B cell (primary cell): Measurements from ENCODE around the gene HOXA9. TPM values are rescaled to one million over a fixed set of nuclear protein-coding genes. Genes with fewer than 3 reads are reported as not detected.
A peak's percentile ranks its signal among the peaks of the same experiment; 100 is the strongest.

Source experiments
- ATAC-seq: fragments of 200-7000 bp; cut with Tn5 transposase; one replicate; pipeline ENCODE4 v1.10.0; 2021; ENCODE audit warnings: low read depth, mild to moderate bottlenecking, moderate number of reproducible peaks, moderate library complexity
- CTCF ChIA-PET: fragments of 350-600 bp; sonication (Branson Sonifier 250); formaldehyde crosslinking; loops from one replicate; lab custom pipeline; 2021; ENCODE audit warnings: antibody characterized with exemption, inconsistent platforms; lab: Charles Lee
- POLR2A ChIA-PET: fragments of 350-600 bp; sonication (Branson Sonifier 250); formaldehyde crosslinking; loops from one replicate; lab custom pipeline; 2021; ENCODE audit warnings: antibody characterized with exemption; lab: Charles Lee
- DNase-seq: peaks from one replicate; pipeline ENCODE4 v3.0.0; 2013
- H2AFZ ChIP-seq: 2 replicates; pipeline ENCODE4 v1.6.1; 2012; ENCODE audit warnings: mild to moderate bottlenecking, low read depth, low read length; ENCODE audit not compliant: insufficient read depth, poor library complexity, severe bottlenecking
- H3K27ac ChIP-seq, 2 donors: 1 replicate in 1 of 2; 2 replicates in 1 of 2; pipeline ENCODE4 v1.5.1; 2012 to 2013; ENCODE audit warnings: low read length in 2 of 2, mild to moderate bottlenecking in 2 of 2, moderate library complexity in 1 of 2
- H3K27me3 ChIP-seq, 4 experiments: fragments of 200-600 bp in 1 of 4; sonication (generic) in 1 of 4; replicated peaks in 1 of 4; 1 replicate in 2 of 4; 2 replicates in 2 of 4; pipeline versions ENCODE4 v1.6.1 to v1.7.0; 2013 to 2016; ENCODE audit warnings: low read length in 3 of 4, mild to moderate bottlenecking in 2 of 4, mixed read lengths in 1 of 4, moderate library complexity in 1 of 4; ENCODE audit not compliant: insufficient read depth in 4 of 4, control insufficient read depth in 3 of 4; ENCODE audit errors: control extremely low read depth in 1 of 4
- H3K36me3 ChIP-seq, 2 experiments: replicated peaks in 1 of 2; 1 replicate in 1 of 2; 2 replicates in 1 of 2; pipeline versions ENCODE4 v1.6.1 to v1.7.1; 2013; ENCODE audit warnings: low read length in 1 of 2; ENCODE audit not compliant: insufficient read depth in 2 of 2, control insufficient read depth in 1 of 2; ENCODE audit errors: control extremely low read depth in 1 of 2, extremely low read depth in 1 of 2
- H3K4me1 ChIP-seq, 2 donors: fragments of 200-600 bp in 1 of 2; sonication (generic) in 1 of 2; 1 replicate in 1 of 2; 2 replicates in 1 of 2; pipeline versions ENCODE4 v1.5.1 to v1.6.1; 2013 to 2017; ENCODE audit warnings: low read length in 2 of 2; ENCODE audit not compliant: control insufficient read depth in 2 of 2, insufficient read depth in 2 of 2
- H3K4me2 ChIP-seq: replicated peaks from 2 replicates; pipeline ENCODE3; 2012; ENCODE audit warnings: mild to moderate bottlenecking, low read depth, low read length; ENCODE audit not compliant: poor library complexity, severe bottlenecking
- H3K4me3 ChIP-seq, 5 experiments: fragments of 200-600 bp in 1 of 5; sonication (generic) in 1 of 5; 1 replicate in 3 of 5; 2 replicates in 2 of 5; pipeline versions ENCODE4 v1.5.1 to v1.7.0; 2011 to 2016; ENCODE audit warnings: low read length in 4 of 5, mild to moderate bottlenecking in 4 of 5, low read depth in 2 of 5, control low read depth in 1 of 5, moderate library complexity in 1 of 5; ENCODE audit not compliant: insufficient read depth in 1 of 5; ENCODE audit errors: control extremely low read depth in 1 of 5, extremely low read depth in 1 of 5
- H3K79me2 ChIP-seq: fragments of 200-600 bp; sonication (generic); one replicate; pipeline ENCODE4 v1.6.0; 2016; ENCODE audit warnings: low read length; ENCODE audit not compliant: control insufficient read depth, insufficient read depth
- H3K9ac ChIP-seq: fragments of 200-600 bp; sonication (generic); 2 replicates; pipeline ENCODE4 v1.6.1; 2017; ENCODE audit warnings: mild to moderate bottlenecking, low read length, moderate library complexity
- H3K9me3 ChIP-seq, 3 donors: one replicate each; pipeline versions ENCODE4 v1.6.1 to v1.7.1; 2013; ENCODE audit warnings: low read length in 2 of 3; ENCODE audit not compliant: control insufficient read depth in 2 of 3, insufficient read depth in 1 of 3; ENCODE audit errors: control extremely low read depth in 1 of 3
- H4K20me1 ChIP-seq: 2 replicates; pipeline ENCODE4 v1.6.0; 2012; ENCODE audit warnings: mild to moderate bottlenecking, low read length; ENCODE audit not compliant: insufficient read depth, control insufficient read depth, poor library complexity, severe bottlenecking
- H3K27ac Mint-ChIP-seq: one replicate; pipeline ENCODE4 v1.8.0; 2021; ENCODE audit warnings: mixed read lengths
- H3K27me3 Mint-ChIP-seq: one replicate; pipeline ENCODE4 v1.8.0; 2021; ENCODE audit warnings: mixed read lengths
- H3K4me1 Mint-ChIP-seq: one replicate; pipeline ENCODE4 v1.8.0; 2021; ENCODE audit warnings: mixed read lengths
- H3K4me3 Mint-ChIP-seq: one replicate; pipeline ENCODE4 v1.8.0; 2021; ENCODE audit warnings: mixed read lengths
- H3K9me3 Mint-ChIP-seq: one replicate; pipeline ENCODE4 v1.8.0; 2022; ENCODE audit warnings: mixed read lengths; ENCODE audit not compliant: insufficient read depth
- EZH2 ChIP-seq: IDR thresholded peaks from 2 replicates; pipeline ENCODE4 v1.6.1; 2012; ENCODE audit warnings: borderline replicate concordance, low read depth, mild to moderate bottlenecking, moderate library complexity, low read length; ENCODE audit not compliant: insufficient read depth, poor library complexity, severe bottlenecking
- WGBS: methylation state at CpG from one replicate; pipeline ENCODE4 v1.1.5; 2013; ENCODE audit warnings: missing lambda C conversion rate; ENCODE audit not compliant: insufficient coverage; 5-methylcytosine and 5-hydroxymethylcytosine counted together
- intact Hi-C: fragments of 100-400 bp; cut with micrococcal nuclease; formaldehyde crosslinking; loops from one replicate; pipeline ENCODE4 v1.10.0; 2022
- polyA plus RNA-seq: library from polyadenylated mRNA; depleted of rRNA; stranded (reverse); fragments of >200 nt; gene quantifications from 2 replicates; pipeline ENCODE4 v1.2.3, GENCODE V29; 2012
- total RNA-seq, 2 donors: library from RNA; stranded (reverse); fragments of 120-200 nt in 1 of 2; gene quantifications; 1 replicate in 1 of 2; 2 replicates in 1 of 2; pipeline versions ENCODE4 v1.2.3 to v1.2.4, GENCODE V29; 2013 to 2022
- TF ChIP-seq, protein P1 (sequence below): fragments of 200-600 bp; IDR thresholded peaks from one replicate; pipeline ENCODE4 v1.8.0; 2022; ENCODE audit warnings: antibody characterized with exemption, mild to moderate bottlenecking

Gene HOXA9
- total and polyA plus RNA-seq, 2 donors (not counting 1 experiment from before 2014, with no cell fraction given), result 0.07 TPM; not detected in 1

DNA sequence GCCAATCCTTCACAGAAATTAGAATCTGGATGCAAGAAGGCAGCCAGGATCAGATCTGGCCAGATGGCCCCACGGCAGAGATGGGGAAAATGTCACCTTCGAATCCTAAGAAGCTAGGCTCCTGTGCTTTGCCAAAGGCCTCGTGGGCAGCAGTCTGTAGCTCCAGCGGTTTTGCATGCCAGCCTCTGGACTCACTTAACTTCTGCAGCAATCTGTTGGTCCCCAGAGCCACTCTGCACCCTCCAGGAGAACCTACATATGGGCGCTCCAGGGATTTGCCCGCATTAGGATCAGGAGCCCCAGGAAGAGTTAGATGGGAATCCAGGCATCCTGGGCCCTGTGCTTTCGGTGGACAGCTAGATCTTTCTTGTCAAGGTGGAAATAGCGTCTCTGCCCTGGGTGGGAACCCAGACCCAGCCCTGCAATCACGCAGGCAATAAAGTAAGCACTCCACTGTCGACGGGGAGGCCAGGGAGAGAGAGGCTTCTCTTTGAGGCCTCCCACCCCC, 44.6 kb upstream of the HOXA9 start:
- ATAC-seq (no peak), DNase-seq (no peak)
- H3K27me3 ChIP-seq, result peaks cover 0 to 96% (median 86%) of the 10 kb centered on the region in 4 experiments
- no peak overlapping the region for H3K27ac Mint-ChIP-seq
- H3K27ac ChIP-seq, result no peak overlapping the region
- no peaks in the 10 kb centered on the region for H4K20me1 ChIP-seq
- peaks cover 26 to 37% of the 10 kb centered on the region in 2 donors for H3K4me1 ChIP-seq
- peaks cover 1 to 33% (median 6%) of the 10 kb centered on the region in 3 donors for H3K9me3 ChIP-seq
- intact Hi-C loops, result loop anchor here (1.0 to 5.0 kb wide), 4 partner anchors 41 to 711 kb away; no protein-coding TSS in a partner anchor
- POLR2A ChIA-PET, result no interaction called here
- no peak overlapping the region for H2AFZ ChIP-seq
- H3K79me2 ChIP-seq, result no peaks in the 10 kb centered on the region
- H3K4me2 ChIP-seq, result peak overlapping the region; percentile 57
- no peak for TF ChIP-seq EZH2
- TF ChIP-seq, protein P1, sequence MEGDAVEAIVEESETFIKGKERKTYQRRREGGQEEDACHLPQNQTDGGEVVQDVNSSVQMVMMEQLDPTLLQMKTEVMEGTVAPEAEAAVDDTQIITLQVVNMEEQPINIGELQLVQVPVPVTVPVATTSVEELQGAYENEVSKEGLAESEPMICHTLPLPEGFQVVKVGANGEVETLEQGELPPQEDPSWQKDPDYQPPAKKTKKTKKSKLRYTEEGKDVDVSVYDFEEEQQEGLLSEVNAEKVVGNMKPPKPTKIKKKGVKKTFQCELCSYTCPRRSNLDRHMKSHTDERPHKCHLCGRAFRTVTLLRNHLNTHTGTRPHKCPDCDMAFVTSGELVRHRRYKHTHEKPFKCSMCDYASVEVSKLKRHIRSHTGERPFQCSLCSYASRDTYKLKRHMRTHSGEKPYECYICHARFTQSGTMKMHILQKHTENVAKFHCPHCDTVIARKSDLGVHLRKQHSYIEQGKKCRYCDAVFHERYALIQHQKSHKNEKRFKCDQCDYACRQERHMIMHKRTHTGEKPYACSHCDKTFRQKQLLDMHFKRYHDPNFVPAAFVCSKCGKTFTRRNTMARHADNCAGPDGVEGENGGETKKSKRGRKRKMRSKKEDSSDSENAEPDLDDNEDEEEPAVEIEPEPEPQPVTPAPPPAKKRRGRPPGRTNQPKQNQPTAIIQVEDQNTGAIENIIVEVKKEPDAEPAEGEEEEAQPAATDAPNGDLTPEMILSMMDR, result no peak
- H3K36me3 ChIP-seq, result no peaks in the 10 kb centered on the region
- H3K4me1 Mint-ChIP-seq, result peaks cover 24% of the 10 kb centered on the region
- peak overlapping the region; percentile 51 for H3K4me3 Mint-ChIP-seq
- no peak overlapping the region for H3K4me3 ChIP-seq
- peaks cover 85% of the 10 kb centered on the region for H3K27me3 Mint-ChIP-seq
- WGBS, result 40% methylated on average over 10 of the region's 11 CpGs
- no peak overlapping the region for H3K9ac ChIP-seq
- CTCF ChIA-PET, result interaction anchor here (0.6 to 3.8 kb wide), 18 partner anchors 8 to 1008 kb away, joined by 3 to 35 read pairs (median 3); no protein-coding TSS in a partner anchor
- H3K9me3 Mint-ChIP-seq, result no peaks in the 10 kb centered on the region

DNA sequence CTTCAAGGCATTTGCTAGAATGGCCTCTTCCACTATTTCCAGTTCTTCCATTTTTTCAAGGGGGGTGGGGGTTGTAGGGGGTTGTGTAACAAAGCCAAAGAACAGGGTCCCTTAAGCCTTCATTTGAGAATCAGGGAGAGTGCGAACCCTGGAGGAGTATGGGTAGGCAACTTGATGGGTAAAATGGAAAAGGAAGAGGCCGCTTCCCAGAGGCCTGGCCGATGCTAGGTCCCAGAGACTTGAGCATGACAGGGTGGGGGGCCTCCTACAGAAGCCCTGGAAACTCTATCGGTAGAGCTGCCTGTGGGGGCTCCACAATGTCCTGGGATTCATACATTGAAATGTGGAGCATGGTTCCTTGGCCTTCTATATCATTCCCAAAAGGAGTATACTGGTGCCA, 43.7 kb upstream of the HOXA9 start:
- Histone ChIP-seq H3K4me2 (no peak overlapping the region), H3K27me3 (peaks cover 0 to 96% (median 91%) of the 10 kb centered on the region in 4 experiments), H4K20me1 (no peaks in the 10 kb centered on the region), H2AFZ (no peak overlapping the region), H3K4me3 (no peak overlapping the region), H3K27ac (no peak overlapping the region), H3K9me3 (peaks cover 1 to 35% (median 6%) of the 10 kb centered on the region in 3 donors), H3K9ac (no peak overlapping the region), H3K79me2 (no peaks in the 10 kb centered on the region), H3K4me1 (peaks cover 29 to 41% of the 10 kb centered on the region in 2 donors), H3K36me3 (no peaks in the 10 kb centered on the region)
- ATAC-seq (no peak), DNase-seq (no peak)
- WGBS, result 85% methylated on average over 4 of the region's 4 CpGs
- Mint-ChIP-seq H3K4me3 (no peak overlapping the region), H3K4me1 (peaks cover 24% of the 10 kb centered on the region), H3K27ac (no peak overlapping the region), H3K9me3 (no peaks in the 10 kb centered on the region), H3K27me3 (peaks cover 85% of the 10 kb centered on the region)
- ChIA-PET CTCF (interaction anchor here (0.7 to 3.8 kb wide), 10 partner anchors 10 to 811 kb away, joined by 3 to 35 read pairs (median 7); no protein-coding TSS in a partner anchor), POLR2A (interaction anchor here (0.7 kb wide), 1 partner anchor 590 kb away, joined by 3 read pairs; no protein-coding TSS in a partner anchor)
- intact Hi-C loops, result no loop called here
- TF ChIP-seq EZH2, result no peak
- TF ChIP-seq, protein P1, result no peak
